Effector memory CD8-positive, alpha-beta T cell (primary cell): ENCODE data around the gene CYP4F8.

ENCODE experiments used
- ATAC-seq: fragments of 150-1000 bp; cut with Tn5 transposase; replicated peaks from 2 replicates; pipeline ENCODE4 v1.10.0; 2021; ENCODE audit warnings: mild to moderate bottlenecking, moderate library complexity
- DNase-seq, 3 experiments: peaks; one replicate each; pipeline ENCODE4 v3.0.0; 2021
- H3K27ac Mint-ChIP-seq, 2 donors: one replicate each; pipeline ENCODE4 v1.8.0; 2022; ENCODE audit warnings: mild to moderate bottlenecking in 2 of 2, mixed read lengths in 2 of 2, moderate library complexity in 2 of 2
- H3K27me3 Mint-ChIP-seq, 2 donors: one replicate each; pipeline ENCODE4 v1.8.0; 2022; ENCODE audit warnings: mixed read lengths in 2 of 2
- H3K36me3 Mint-ChIP-seq: one replicate; pipeline ENCODE4 v1.8.0; 2022; ENCODE audit warnings: mild to moderate bottlenecking, moderate library complexity, mixed read lengths; ENCODE audit not compliant: insufficient read depth
- H3K4me1 Mint-ChIP-seq, 2 donors: one replicate each; pipeline ENCODE4 v1.8.0; 2022; ENCODE audit warnings: low read depth in 2 of 2, mixed read lengths in 2 of 2
- H3K4me3 Mint-ChIP-seq, 2 donors: one replicate each; pipeline ENCODE4 v1.8.0; 2022; ENCODE audit warnings: mild to moderate bottlenecking in 2 of 2, mixed read lengths in 2 of 2, moderate library complexity in 2 of 2
- H3K9me3 Mint-ChIP-seq, 2 donors: one replicate each; pipeline ENCODE4 v1.8.0; 2022; ENCODE audit warnings: mixed read lengths in 2 of 2

CYP4F8 gene

GRCh38 chr19:15623711-15624318 is 8.8 kb downstream of the CYP4F8 start:
- no peaks in the 10 kb centered on the region for H3K4me1 Mint-ChIP-seq
- ATAC-seq (no peak), DNase-seq (no peak)
- H3K9me3 Mint-ChIP-seq: no peaks in the 10 kb centered on the region
- no peaks in the 10 kb centered on the region for H3K36me3 Mint-ChIP-seq
- H3K4me3 Mint-ChIP-seq: no peak overlapping the region
- peaks cover 45 to 69% of the 10 kb centered on the region in 2 donors for H3K27me3 Mint-ChIP-seq
- H3K27ac Mint-ChIP-seq: no peak overlapping the region

- Mint-ChIP-seq H3K27ac (no peak overlapping the region), H3K4me3 (no peak overlapping the region), H3K4me1 (peaks cover 5 to 6% of the 10 kb centered on the region in 2 donors), H3K9me3 (no peaks in the 10 kb centered on the region), H3K27me3 (peaks cover 24 to 33% of the 10 kb centered on the region in 2 donors), H3K36me3 (peaks cover 4% of the 10 kb centered on the region)
- ATAC-seq (no peak), DNase-seq (no peak)
These were observed 13.4 kb downstream of the CYP4F8 start for GRCh38 chr19:15628236-15629002.

- Mint-ChIP-seq H3K9me3 (no peaks in the 10 kb centered on the region), H3K27me3 (peaks cover 20 to 26% of the 10 kb centered on the region in 2 donors), H3K4me1 (peaks cover 5 to 6% of the 10 kb centered on the region in 2 donors), H3K27ac (no peak overlapping the region), H3K36me3 (peaks cover 4% of the 10 kb centered on the region), H3K4me3 (no peak overlapping the region)
- DNase-seq: peak; percentile 89 to 93 (median 92)
- ATAC-seq: peak; percentile 92
These were observed 14.2 kb downstream of the CYP4F8 start for GRCh38 chr19:15629003-15629880.

GRCh38 chr19:15631817-15632216 is 16.8 kb downstream of the CYP4F8 start:
- Mint-ChIP-seq H3K4me1 (peaks cover 5 to 6% of the 10 kb centered on the region in 2 donors), H3K4me3 (no peak overlapping the region), H3K27me3 (peaks cover 25 to 37% of the 10 kb centered on the region in 2 donors), H3K36me3 (peaks cover 4% of the 10 kb centered on the region), H3K27ac (no peak overlapping the region), H3K9me3 (no peaks in the 10 kb centered on the region)
- DNase-seq: peak; percentile 3 to 25 (median 23)
- peak; percentile 61 for ATAC-seq

- no peaks in the 10 kb centered on the region for H3K9me3 Mint-ChIP-seq
- no peak overlapping the region for H3K4me3 Mint-ChIP-seq
- peaks cover 4% of the 10 kb centered on the region for H3K36me3 Mint-ChIP-seq
- DNase-seq (no peak), ATAC-seq (peak; percentile 20)
- H3K27ac Mint-ChIP-seq: no peak overlapping the region
- peaks cover 32 to 37% of the 10 kb centered on the region in 2 donors for H3K27me3 Mint-ChIP-seq
- H3K4me1 Mint-ChIP-seq: peaks cover 5 to 6% of the 10 kb centered on the region in 2 donors
These were observed 18.2 kb downstream of the CYP4F8 start for GRCh38 chr19:15633082-15633835.

- peaks cover 5 to 6% of the 10 kb centered on the region in 2 donors for H3K4me1 Mint-ChIP-seq
- DNase-seq (no peak), ATAC-seq (no peak)
- no peak overlapping the region for H3K4me3 Mint-ChIP-seq
- peaks cover 3% of the 10 kb centered on the region for H3K36me3 Mint-ChIP-seq
- no peak overlapping the region for H3K27ac Mint-ChIP-seq
- peaks cover 28 to 31% of the 10 kb centered on the region in 2 donors for H3K27me3 Mint-ChIP-seq
- H3K9me3 Mint-ChIP-seq: no peaks in the 10 kb centered on the region
These were observed 19.1 kb downstream of the CYP4F8 start for GRCh38 chr19:15634105-15634504.

- Mint-ChIP-seq H3K27ac (no peak overlapping the region), H3K27me3 (peaks cover 37 to 39% of the 10 kb centered on the region in 2 donors), H3K4me1 (peaks cover 5 to 6% of the 10 kb centered on the region in 2 donors), H3K36me3 (no peaks in the 10 kb centered on the region), H3K9me3 (no peaks in the 10 kb centered on the region), H3K4me3 (no peak overlapping the region)
- DNase-seq: no peak
- ATAC-seq: no peak
These were observed 20.2 kb downstream of the CYP4F8 start for GRCh38 chr19:15635016-15635805.

- Mint-ChIP-seq H3K4me1 (peaks cover 5 to 6% of the 10 kb centered on the region in 2 donors), H3K27me3 (peaks cover 39% of the 10 kb centered on the region in 2 donors), H3K36me3 (no peaks in the 10 kb centered on the region), H3K9me3 (no peaks in the 10 kb centered on the region), H3K27ac (no peak overlapping the region), H3K4me3 (no peak overlapping the region)
- ATAC-seq (no peak), DNase-seq (no peak)
These were observed 21.0 kb downstream of the CYP4F8 start for GRCh38 chr19:15636026-15636425.

GRCh38 chr19:15639596-15639995 is 24.6 kb downstream of the CYP4F8 start:
- Mint-ChIP-seq H3K9me3 (no peaks in the 10 kb centered on the region), H3K27me3 (peaks cover 35 to 44% of the 10 kb centered on the region in 2 donors), H3K4me1 (peaks cover 0 to 5% of the 10 kb centered on the region in 2 donors), H3K4me3 (no peak overlapping the region), H3K27ac (no peak overlapping the region), H3K36me3 (no peaks in the 10 kb centered on the region)
- ATAC-seq: no peak
- DNase-seq: no peak

GRCh38 chr19:15640294-15640903 is 25.4 kb downstream of the CYP4F8 start, which contains the start of gene CYP4F3:
CYP4F3 (plus strand) TSS chr19:15640897; CDS start chr19:15641416, 519 bp downstream.
- Mint-ChIP-seq H3K27me3 (peaks cover 27 to 37% of the 10 kb centered on the region in 2 donors), H3K4me1 (peaks cover 0 to 5% of the 10 kb centered on the region in 2 donors), H3K9me3 (no peaks in the 10 kb centered on the region), H3K27ac (no peak within 1 kb of the TSS), H3K4me3 (no peak within 1 kb of the TSS), H3K36me3 (no peaks in the 10 kb centered on the region)
- ATAC-seq (no peak), DNase-seq (no peak)

GRCh38 chr19:15640904-15641597 is 26.0 kb downstream of the CYP4F8 start:
- H3K27ac Mint-ChIP-seq: no peak overlapping the region
- H3K4me3 Mint-ChIP-seq: no peak overlapping the region
- peaks cover 0 to 5% of the 10 kb centered on the region in 2 donors for H3K4me1 Mint-ChIP-seq
- H3K36me3 Mint-ChIP-seq: no peaks in the 10 kb centered on the region
- peaks cover 27 to 37% of the 10 kb centered on the region in 2 donors for H3K27me3 Mint-ChIP-seq
- no peak for DNase-seq
- ATAC-seq: no peak
- no peaks in the 10 kb centered on the region for H3K9me3 Mint-ChIP-seq
